GM12878 (cell line): ENCODE data around the gene FAM81A. TPM values are rescaled to one million over a fixed set of nuclear protein-coding genes. Genes with fewer than 3 reads are reported as not detected.

Experiments
- ATAC-seq: fragments of 200-7000 bp; cut with Tn5 transposase; 3 replicates; pipeline ENCODE4 v1.9.1; 2020; ENCODE audit warnings: mild to moderate bottlenecking, moderate library complexity
- BruUV-seq: library from RNA; stranded (reverse); fragments of 400-500 nt; replicated peaks from 2 replicates; lab custom pipeline; 2021; lab: Mats Ljungman, UMichigan
- CTCF ChIA-PET: fragments of 300-600 bp; sonication (Branson Sonifier 250); formaldehyde crosslinking; extraction: SDS; loops from one replicate; lab custom pipeline; 2021; ENCODE audit warnings: inconsistent platforms; lab: Yijun Ruan, JAX
- POLR2A ChIA-PET: fragments of 350-600 bp; formaldehyde crosslinking; extraction: SDS; loops from one replicate; lab custom pipeline; 2021; ENCODE audit warnings: inconsistent platforms; lab: Charles Lee
- RAD21 ChIA-PET: fragments of 300-600 bp; sonication (Branson Sonifier 250); formaldehyde crosslinking; loops from one replicate; lab custom pipeline; 2023; ENCODE audit warnings: antibody characterized with exemption; ENCODE audit not compliant: unreplicated experiment; lab: Charles Lee
- SMC1A ChIA-PET: fragments of 300-600 bp; sonication (Branson Sonifier 250); formaldehyde crosslinking; loops from one replicate; lab custom pipeline; 2023; ENCODE audit not compliant: unreplicated experiment, uncharacterized antibody; lab: Charles Lee
- DNase-seq: peaks from one replicate; pipeline ENCODE4 v3.0.0-alpha.2; 2011; ENCODE audit warnings: low read depth, low spot score
- FAIRE-seq: peaks from 3 replicates; lab custom pipeline; 2011; peaks lifted over from hg19 to GRCh38; lab: Jason Lieb, UNC
- H2AFZ ChIP-seq: 2 replicates; pipeline ENCODE4 v1.6.0; 2011; ENCODE audit warnings: low read depth, low read length, control low read depth; ENCODE audit not compliant: control insufficient read depth
- H3K27ac ChIP-seq: 2 replicates; pipeline ENCODE4 v1.5.1; 2011; ENCODE audit warnings: control low read depth; ENCODE audit not compliant: control insufficient read depth, insufficient read depth
- H3K27me3 ChIP-seq, 2 experiments: replicated peaks in 1 of 2; 2 replicates each; pipeline versions ENCODE4 v1.6.0 to v1.6.1; 2011; ENCODE audit warnings: low read length in 1 of 2; ENCODE audit not compliant: control insufficient read depth in 2 of 2, insufficient read depth in 2 of 2
- H3K36me3 ChIP-seq, 2 experiments: 2 replicates each; pipeline ENCODE4 v1.5.1; 2011; ENCODE audit warnings: low read length in 1 of 2; ENCODE audit not compliant: control insufficient read depth in 2 of 2, insufficient read depth in 2 of 2
- H3K4me1 ChIP-seq: 2 replicates; pipeline ENCODE4 v1.6.1; 2011; ENCODE audit warnings: mild to moderate bottlenecking, low read length, moderate library complexity, mixed read lengths; ENCODE audit not compliant: control insufficient read depth, insufficient read depth
- H3K4me2 ChIP-seq: 2 replicates; pipeline ENCODE4 v1.6.0; 2011; ENCODE audit warnings: control low read depth; ENCODE audit not compliant: control insufficient read depth, insufficient read depth
- H3K4me3 ChIP-seq: fragments of 200-600 bp; sonication (generic); 2 replicates; pipeline ENCODE4 v1.5.1; 2016
- H3K79me2 ChIP-seq: 2 replicates; pipeline ENCODE4 v1.6.0; 2011; ENCODE audit warnings: low read length; ENCODE audit not compliant: control insufficient read depth, insufficient read depth
- H3K9ac ChIP-seq: 2 replicates; pipeline ENCODE4 v1.8.0; 2011; ENCODE audit warnings: low read length, control low read depth, mixed read lengths; ENCODE audit not compliant: control insufficient read depth, insufficient read depth
- H3K9me3 ChIP-seq: replicated peaks from 3 replicates; pipeline ENCODE4 v1.5.1; 2011; ENCODE audit warnings: mild to moderate bottlenecking, low read length; ENCODE audit not compliant: control insufficient read depth, insufficient read depth
- H4K20me1 ChIP-seq: 2 replicates; pipeline ENCODE4 v1.6.0; 2011; ENCODE audit not compliant: control insufficient read depth, insufficient read depth
- CBX5 ChIP-seq: sonication (generic); IDR thresholded peaks from 2 replicates; pipeline ENCODE4 v1.6.1; 2016; ENCODE audit warnings: low read depth, moderate library complexity, mild to moderate bottlenecking, inconsistent platforms
- EP300 ChIP-seq, 2 experiments: fragments of 150-350 bp in 1 of 2; IDR thresholded peaks; 2 replicates each; pipeline ENCODE4 v1.6.1; 2011 to 2012; ENCODE audit warnings: low read depth in 2 of 2, low read length in 2 of 2, borderline replicate concordance in 1 of 2, improper control_type of control experiment in 1 of 2, inconsistent platforms in 1 of 2; ENCODE audit not compliant: control insufficient read depth in 1 of 2
- HDAC6 ChIP-seq: fragments of 200-600 bp; sonication (generic); IDR thresholded peaks from one replicate; pipeline ENCODE4 v1.8.0; 2017; ENCODE audit warnings: antibody characterized with exemption; ENCODE audit not compliant: unreplicated experiment
- LARP7 ChIP-seq: fragments of 450-650 bp; IDR thresholded peaks from 2 replicates; pipeline ENCODE4 v1.6.1; 2017; ENCODE audit warnings: mild to moderate bottlenecking
- NR2F1 ChIP-seq: fragments of 450-650 bp; conservative IDR thresholded peaks from 2 replicates; pipeline ENCODE4 v1.6.1; 2017; ENCODE audit warnings: mild to moderate bottlenecking
- NRF1 ChIP-seq: conservative IDR thresholded peaks from 2 replicates; pipeline ENCODE4 v1.6.1; 2011; ENCODE audit warnings: mild to moderate bottlenecking, low read depth, low read length, improper control_type of control experiment
- POLR2AphosphoS2 ChIP-seq: IDR thresholded peaks from 2 replicates; pipeline ENCODE4 v1.6.1; 2011; ENCODE audit warnings: low read depth, mild to moderate bottlenecking, low read length, improper control_type of control experiment, moderate library complexity
- RCOR1 ChIP-seq: conservative IDR thresholded peaks from 2 replicates; pipeline ENCODE4 v1.6.1; 2012; ENCODE audit warnings: low read depth, low read length, improper control_type of control experiment
- RUNX3 ChIP-seq: IDR thresholded peaks from 2 replicates; pipeline ENCODE4 v1.6.1; 2012; ENCODE audit warnings: low read length, inconsistent platforms
- SMC3 ChIP-seq: IDR thresholded peaks from 2 replicates; pipeline ENCODE4 v1.6.1; 2011; ENCODE audit warnings: low read length, improper control_type of control experiment, borderline replicate concordance
- SP1 ChIP-seq: IDR thresholded peaks from one replicate; pipeline ENCODE4 v1.6.1; 2011; ENCODE audit warnings: low read depth, low read length
- SUPT20H ChIP-seq: IDR thresholded peaks from 2 replicates; pipeline ENCODE4 v1.6.1; 2011; ENCODE audit warnings: low read depth, mild to moderate bottlenecking, low read length, moderate library complexity, borderline replicate concordance; ENCODE audit not compliant: control insufficient read depth
- YY1 ChIP-seq: IDR thresholded peaks from 2 replicates; pipeline ENCODE4 v1.6.1; 2011; ENCODE audit warnings: low read depth, mild to moderate bottlenecking, low read length
- ZNF24 ChIP-seq: fragments of 450-650 bp; IDR thresholded peaks from 2 replicates; pipeline ENCODE4 v1.6.1; 2017; ENCODE audit warnings: antibody characterized with exemption, mild to moderate bottlenecking
- ZNF622 ChIP-seq: fragments of 450-650 bp; IDR thresholded peaks from 2 replicates; pipeline ENCODE4 v1.6.1; 2017; ENCODE audit warnings: mild to moderate bottlenecking, inconsistent platforms
- WGBS: methylation state at CpG from one replicate; pipeline ENCODE4 v1.1.6; 2016; ENCODE audit warnings: low lambda C conversion rate; ENCODE audit not compliant: insufficient replicate concordance, insufficient coverage; ENCODE audit errors: missing lambda C conversion rate; 5-methylcytosine and 5-hydroxymethylcytosine counted together
- in situ Hi-C: fragments of 300-500 bp; cut with MboI; formaldehyde crosslinking; loops from 9 replicates; pipeline ENCODE4 v1.14.3; 2018; ENCODE audit warnings: mixed read lengths
- intact Hi-C: fragments of 100-400 bp; cut with micrococcal nuclease; formaldehyde crosslinking; loops from one replicate; pipeline ENCODE4 v1.14.2; 2022; ENCODE audit not compliant: unreplicated experiment
- polyA plus RNA-seq, 11 experiments: library from polyadenylated mRNA; depleted of rRNA in 4 of 11; unstranded in 6 of 11; stranded (reverse) in 5 of 11; fragments of >200 nt; fragmentation: Nextera tagmentation in 4 of 11; fragmentation: Illumina TruSeq in 1 of 11; extraction: Ambion mirVana in 4 of 11; extraction: Trizol in 1 of 11; gene quantifications; 1 replicate in 1 of 11; 2 replicates in 10 of 11; pipeline versions ENCODE4 v1.2.1 to v1.2.3, GENCODE V29; 2011 to 2016; ENCODE audit warnings: inconsistent platforms in 2 of 11, missing spikeins in 2 of 11, low read depth in 1 of 11
- total RNA-seq, 4 experiments: library from RNA; depleted of rRNA in 3 of 4; stranded (reverse); fragments of >200 nt in 3 of 4; fragmentation: Illumina TruSeq in 1 of 4; extraction: Trizol in 1 of 4; gene quantifications; 2 replicates each; pipeline versions ENCODE4 v1.2.1 to v1.2.3, GENCODE V29; 2013 to 2021
- TF ChIP-seq, protein P1 (sequence below): fragments of 450-650 bp; conservative IDR thresholded peaks from 2 replicates; pipeline ENCODE4 v1.6.1; 2017; ENCODE audit warnings: mild to moderate bottlenecking, moderate library complexity
- TF ChIP-seq, protein P2 (sequence below): fragments of 450-650 bp; IDR thresholded peaks from 2 replicates; pipeline ENCODE4 v1.6.1; 2016; ENCODE audit warnings: mild to moderate bottlenecking

FAM81A gene
- total and polyA plus RNA-seq, 10 of the 15 experiments (the other 5 are each of a cell fraction or from before 2014, with no cell fraction given), result 0.18 to 34.5 (median 16.2) TPM

DNA sequence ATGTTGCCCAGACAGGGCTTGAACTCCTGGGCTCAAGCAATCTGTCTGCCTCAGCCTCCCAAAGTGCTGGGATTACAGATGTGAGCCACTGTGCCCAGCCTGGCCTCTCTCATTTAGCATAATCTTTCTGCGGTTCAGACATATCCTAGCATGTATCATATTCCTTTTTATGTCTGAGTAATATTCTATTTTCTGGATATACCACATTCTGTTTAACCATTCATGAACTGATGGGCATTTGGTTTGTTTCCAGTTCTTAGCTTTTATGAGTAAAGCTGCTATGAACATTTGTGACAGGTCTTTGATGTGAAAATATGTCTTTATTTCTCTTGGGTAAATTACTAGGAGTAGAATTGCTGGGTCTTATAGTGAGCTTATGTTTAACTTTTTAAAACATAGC, 23.5 kb downstream of the FAM81A start:
- RAD21 ChIA-PET, result no interaction called here
- in situ Hi-C loops, result no loop called here
- Histone ChIP-seq H3K4me1 (no peaks in the 10 kb centered on the region), H2AFZ (no peak overlapping the region), H3K9me3 (no peaks in the 10 kb centered on the region; the same call in 1 of the 3 replicates), H3K4me3 (no peak overlapping the region), H3K36me3 (no peaks in the 10 kb centered on the region; a peak in 1 of 4 replicates), H3K27ac (no peak overlapping the region), H3K27me3 (no peaks in the 10 kb centered on the region), H3K9ac (no peak overlapping the region), H4K20me1 (no peaks in the 10 kb centered on the region), H3K79me2 (no peaks in the 10 kb centered on the region), H3K4me2 (no peak overlapping the region)
- no peak for ATAC-seq
- intact Hi-C loops, result no loop called here
- TF ChIP-seq NR2F1 (no peak), HDAC6 (no peak), SP1 (no peak)
- TF ChIP-seq, protein P1, sequence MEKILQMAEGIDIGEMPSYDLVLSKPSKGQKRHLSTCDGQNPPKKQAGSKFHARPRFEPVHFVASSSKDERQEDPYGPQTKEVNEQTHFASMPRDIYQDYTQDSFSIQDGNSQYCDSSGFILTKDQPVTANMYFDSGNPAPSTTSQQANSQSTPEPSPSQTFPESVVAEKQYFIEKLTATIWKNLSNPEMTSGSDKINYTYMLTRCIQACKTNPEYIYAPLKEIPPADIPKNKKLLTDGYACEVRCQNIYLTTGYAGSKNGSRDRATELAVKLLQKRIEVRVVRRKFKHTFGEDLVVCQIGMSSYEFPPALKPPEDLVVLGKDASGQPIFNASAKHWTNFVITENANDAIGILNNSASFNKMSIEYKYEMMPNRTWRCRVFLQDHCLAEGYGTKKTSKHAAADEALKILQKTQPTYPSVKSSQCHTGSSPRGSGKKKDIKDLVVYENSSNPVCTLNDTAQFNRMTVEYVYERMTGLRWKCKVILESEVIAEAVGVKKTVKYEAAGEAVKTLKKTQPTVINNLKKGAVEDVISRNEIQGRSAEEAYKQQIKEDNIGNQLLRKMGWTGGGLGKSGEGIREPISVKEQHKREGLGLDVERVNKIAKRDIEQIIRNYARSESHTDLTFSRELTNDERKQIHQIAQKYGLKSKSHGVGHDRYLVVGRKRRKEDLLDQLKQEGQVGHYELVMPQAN, result no peak
- POLR2A ChIA-PET, result no interaction called here
- DNase-seq, result no peak
- 100% methylated on average over 1 of the region's 1 CpG for WGBS
- CTCF ChIA-PET, result interaction anchor here (0.6 kb wide), 1 partner anchor 1496 kb away, joined by 3 read pairs; no protein-coding TSS in a partner anchor
- no TSS peak for BruUV-seq
- FAIRE-seq, result no peak
- SMC1A ChIA-PET, result no interaction called here

DNA sequence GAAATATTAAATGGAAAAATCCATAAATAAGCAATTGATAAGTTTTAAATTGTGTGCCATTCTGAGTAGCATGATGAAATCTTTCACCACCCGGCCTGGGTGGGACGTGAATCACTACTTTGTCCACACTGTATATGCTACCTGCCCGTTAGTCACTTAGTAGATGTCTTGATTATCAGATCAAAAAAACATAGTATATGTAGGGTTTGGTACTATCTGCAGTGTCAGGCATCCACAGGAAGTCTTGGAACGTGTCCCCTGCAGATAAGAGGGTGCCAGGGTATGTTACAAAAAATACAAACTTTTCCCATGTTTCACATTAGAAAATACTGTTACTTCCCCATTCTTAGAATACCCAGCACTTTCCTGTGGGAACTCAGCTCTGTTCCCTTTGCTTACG, 35.2 kb downstream of the FAM81A start:
- DNase-seq (no peak), ATAC-seq (no peak), FAIRE-seq (no peak)
- Histone ChIP-seq H3K27ac (no peak overlapping the region), H3K4me3 (no peak overlapping the region), H3K4me1 (no peaks in the 10 kb centered on the region), H4K20me1 (no peaks in the 10 kb centered on the region), H3K9me3 (no peaks in the 10 kb centered on the region), H2AFZ (no peak overlapping the region), H3K27me3 (no peaks in the 10 kb centered on the region), H3K79me2 (no peaks in the 10 kb centered on the region), H3K9ac (no peak overlapping the region), H3K36me3 (no peaks in the 10 kb centered on the region), H3K4me2 (no peak overlapping the region)
- CTCF ChIA-PET, result no interaction called here
- in situ Hi-C loops (no loop called here), intact Hi-C loops (no loop called here)
- 74% methylated on average over 5 of the region's 5 CpGs for WGBS
- RAD21 ChIA-PET, result no interaction called here
- no TSS peak for BruUV-seq
- SMC1A ChIA-PET, result no interaction called here
- POLR2A ChIA-PET, result no interaction called here
- no peak for TF ChIP-seq ZNF24
- TF ChIP-seq RUNX3, result no peak
- no peak for TF ChIP-seq YY1
- no peak for TF ChIP-seq RCOR1
- no peak for TF ChIP-seq EP300 (IDR thresholded peaks at IDR 0.05; ENCODE audit: borderline replicate concordance in 1 of 2, control insufficient read depth in 1 of 2, low read depth in 2 of 2, low read length in 2 of 2)
- no peak for TF ChIP-seq POLR2AphosphoS2
- TF ChIP-seq ZNF622, result no peak
- TF ChIP-seq SMC3, result no peak
- no peak for TF ChIP-seq SUPT20H
- no peak for TF ChIP-seq NRF1
- TF ChIP-seq CBX5, result no peak
- TF ChIP-seq LARP7, result no peak
- TF ChIP-seq, protein P2, sequence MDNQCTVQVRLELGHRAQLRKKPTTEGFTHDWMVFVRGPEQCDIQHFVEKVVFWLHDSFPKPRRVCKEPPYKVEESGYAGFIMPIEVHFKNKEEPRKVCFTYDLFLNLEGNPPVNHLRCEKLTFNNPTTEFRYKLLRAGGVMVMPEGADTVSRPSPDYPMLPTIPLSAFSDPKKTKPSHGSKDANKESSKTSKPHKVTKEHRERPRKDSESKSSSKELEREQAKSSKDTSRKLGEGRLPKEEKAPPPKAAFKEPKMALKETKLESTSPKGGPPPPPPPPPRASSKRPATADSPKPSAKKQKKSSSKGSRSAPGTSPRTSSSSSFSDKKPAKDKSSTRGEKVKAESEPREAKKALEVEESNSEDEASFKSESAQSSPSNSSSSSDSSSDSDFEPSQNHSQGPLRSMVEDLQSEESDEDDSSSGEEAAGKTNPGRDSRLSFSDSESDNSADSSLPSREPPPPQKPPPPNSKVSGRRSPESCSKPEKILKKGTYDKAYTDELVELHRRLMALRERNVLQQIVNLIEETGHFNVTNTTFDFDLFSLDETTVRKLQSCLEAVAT, result no peak
